ENCODE results near the gene HEBP2.

The HEBP2 gene

DNA sequence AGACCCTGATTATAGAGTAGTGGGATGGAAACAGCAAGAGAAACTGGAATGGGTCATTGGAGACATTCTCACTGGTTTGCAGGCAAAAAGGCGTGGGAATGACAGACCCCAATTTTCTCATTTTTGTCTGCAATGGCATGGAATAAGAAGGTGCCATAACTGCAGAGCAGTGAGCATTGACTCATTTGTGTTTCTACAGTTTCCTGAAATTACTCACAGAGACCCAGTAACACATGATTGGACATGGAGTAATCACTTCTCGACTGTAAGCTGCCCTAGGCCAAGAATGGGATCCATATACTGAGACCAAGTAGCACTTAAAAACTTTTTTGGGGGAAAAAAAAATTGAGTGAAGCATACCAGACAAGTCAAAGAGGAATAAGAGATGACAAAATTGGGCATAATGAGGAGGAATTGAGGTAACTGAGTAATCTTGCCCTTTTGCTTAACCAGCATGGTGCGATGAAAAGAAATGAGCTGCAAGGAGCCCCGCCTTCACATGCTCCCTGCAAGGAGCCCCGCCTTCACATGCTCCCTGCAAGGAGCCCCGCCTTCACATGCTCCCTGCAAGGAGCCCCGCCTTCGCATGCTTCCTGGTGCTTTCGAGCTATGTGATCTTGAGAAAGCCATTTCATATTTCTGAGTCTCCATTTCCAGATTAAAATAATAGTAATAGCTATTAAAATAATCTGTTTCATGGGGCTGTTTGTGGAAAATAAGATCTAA is 51.1 kb downstream of the HEBP2 start:
- no peaks in the 10 kb centered on the region for H3K9me3 ChIP-seq (ENCODE audit: insufficient read depth, low read length, severe bottlenecking)
- no peaks in the 10 kb centered on the region for H4K20me1 ChIP-seq (ENCODE audit: insufficient read depth, low read length)
- no peaks in the 10 kb centered on the region for H3K4me1 ChIP-seq (ENCODE audit: insufficient read depth, low read length)
- TF ChIP-seq, protein P1, sequence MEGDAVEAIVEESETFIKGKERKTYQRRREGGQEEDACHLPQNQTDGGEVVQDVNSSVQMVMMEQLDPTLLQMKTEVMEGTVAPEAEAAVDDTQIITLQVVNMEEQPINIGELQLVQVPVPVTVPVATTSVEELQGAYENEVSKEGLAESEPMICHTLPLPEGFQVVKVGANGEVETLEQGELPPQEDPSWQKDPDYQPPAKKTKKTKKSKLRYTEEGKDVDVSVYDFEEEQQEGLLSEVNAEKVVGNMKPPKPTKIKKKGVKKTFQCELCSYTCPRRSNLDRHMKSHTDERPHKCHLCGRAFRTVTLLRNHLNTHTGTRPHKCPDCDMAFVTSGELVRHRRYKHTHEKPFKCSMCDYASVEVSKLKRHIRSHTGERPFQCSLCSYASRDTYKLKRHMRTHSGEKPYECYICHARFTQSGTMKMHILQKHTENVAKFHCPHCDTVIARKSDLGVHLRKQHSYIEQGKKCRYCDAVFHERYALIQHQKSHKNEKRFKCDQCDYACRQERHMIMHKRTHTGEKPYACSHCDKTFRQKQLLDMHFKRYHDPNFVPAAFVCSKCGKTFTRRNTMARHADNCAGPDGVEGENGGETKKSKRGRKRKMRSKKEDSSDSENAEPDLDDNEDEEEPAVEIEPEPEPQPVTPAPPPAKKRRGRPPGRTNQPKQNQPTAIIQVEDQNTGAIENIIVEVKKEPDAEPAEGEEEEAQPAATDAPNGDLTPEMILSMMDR (IDR thresholded peaks at IDR 0.05; ENCODE audit: borderline replicate concordance, extremely low read depth, low read length, poor library complexity, severe bottlenecking), result no peak
- TF ChIP-seq EZH2 (IDR thresholded peaks at IDR 0.05; ENCODE audit: borderline replicate concordance, low read depth, low read length, severe bottlenecking), result no peak
- no peak overlapping the region for H3K4me3 ChIP-seq (ENCODE audit: low read depth in 1 of 2, low read length in 2 of 2)
- no peak overlapping the region for H3K27ac ChIP-seq (ENCODE audit: low read length)
- H2AFZ ChIP-seq (ENCODE audit: low read depth, low read length), result no peak overlapping the region
- no peak overlapping the region for H3K9ac ChIP-seq (ENCODE audit: low read depth, low read length)
- no peaks in the 10 kb centered on the region for H3K36me3 ChIP-seq (ENCODE audit: insufficient read depth, low read length)
- H3K27me3 ChIP-seq (ENCODE audit: insufficient read depth, low read length, poor library complexity), result no peaks in the 10 kb centered on the region
- no peak overlapping the region for H3K4me2 ChIP-seq (ENCODE audit: insufficient read depth, low read length)
- ATAC-seq (ENCODE audit: insufficient read depth, low read depth) (0 out of 3 replicates have a peak, but pooled peaks have one; percentile 50), DNase-seq (peak; percentile 12)
- H3K79me2 ChIP-seq (ENCODE audit: insufficient read depth, low read length), result no peaks in the 10 kb centered on the region

DNA sequence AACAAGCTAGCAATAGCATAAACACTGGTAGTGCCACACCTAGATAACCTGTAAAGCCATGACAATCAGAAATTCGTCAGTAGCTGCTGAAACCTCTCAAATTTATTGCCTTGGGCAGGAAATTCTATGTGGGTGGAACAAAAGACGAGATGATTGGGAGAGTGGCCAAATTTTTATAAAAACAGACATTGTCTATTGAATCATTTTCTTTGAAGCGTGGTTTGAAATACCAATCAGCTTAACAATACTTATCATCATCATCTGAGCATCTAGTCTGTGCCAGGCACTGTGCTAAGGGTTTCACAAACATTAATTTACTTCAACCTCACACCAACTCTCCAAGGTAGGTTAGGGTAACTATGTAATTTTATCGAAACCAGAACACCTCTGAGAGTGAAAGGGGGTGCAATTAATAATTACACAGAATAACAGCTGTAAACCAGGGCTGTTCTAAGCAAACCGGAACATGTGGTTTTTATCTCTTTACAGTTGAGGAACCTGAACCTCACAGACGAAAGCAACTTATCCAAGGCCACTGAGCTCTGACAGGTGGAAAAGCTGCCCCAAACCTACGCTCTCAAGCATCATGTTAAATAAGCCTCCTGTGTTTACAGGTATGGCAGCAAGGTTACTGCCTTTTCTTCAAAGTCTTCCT is 51.9 kb downstream of the HEBP2 start:
- Histone ChIP-seq H3K36me3 (ENCODE audit: insufficient read depth, low read length) (no peaks in the 10 kb centered on the region), H3K4me2 (ENCODE audit: insufficient read depth, low read length) (no peak overlapping the region), H3K27me3 (ENCODE audit: insufficient read depth, low read length, poor library complexity) (no peaks in the 10 kb centered on the region), H3K9me3 (ENCODE audit: insufficient read depth, low read length, severe bottlenecking) (no peaks in the 10 kb centered on the region), H3K4me3 (ENCODE audit: low read depth in 1 of 2, low read length in 2 of 2) (no peak overlapping the region), H3K9ac (ENCODE audit: low read depth, low read length) (no peak overlapping the region), H3K4me1 (ENCODE audit: insufficient read depth, low read length) (no peaks in the 10 kb centered on the region), H3K79me2 (ENCODE audit: insufficient read depth, low read length) (no peaks in the 10 kb centered on the region), H2AFZ (ENCODE audit: low read depth, low read length) (no peak overlapping the region), H4K20me1 (ENCODE audit: insufficient read depth, low read length) (no peaks in the 10 kb centered on the region), H3K27ac (ENCODE audit: low read length) (no peak overlapping the region)
- ATAC-seq (ENCODE audit: insufficient read depth, low read depth) (peak; percentile 50; the same call in 1 of the 3 replicates), DNase-seq (no peak)
- TF ChIP-seq, protein P1 (IDR thresholded peaks at IDR 0.05; ENCODE audit: borderline replicate concordance, extremely low read depth, low read length, poor library complexity, severe bottlenecking), result no peak
- no peak for TF ChIP-seq EZH2 (IDR thresholded peaks at IDR 0.05; ENCODE audit: borderline replicate concordance, low read depth, low read length, severe bottlenecking)

DNA sequence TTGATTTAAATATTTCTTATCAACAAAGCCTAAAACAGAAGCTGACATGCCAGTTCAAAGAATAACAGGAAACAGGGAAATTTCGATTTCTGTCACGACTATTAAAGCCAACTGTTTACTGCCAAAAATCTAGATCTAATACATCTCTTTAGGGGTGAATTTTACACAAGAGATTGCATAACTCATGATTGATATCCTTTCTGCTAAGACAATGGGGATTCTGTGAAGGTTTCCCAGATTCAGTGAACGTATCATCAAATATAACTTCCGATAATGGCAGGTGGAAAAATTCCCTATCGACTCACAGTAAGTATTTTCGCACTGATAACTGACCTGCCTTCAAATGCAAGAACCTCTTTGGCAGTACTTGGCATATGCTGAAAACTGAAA is 52.4 kb downstream of the HEBP2 start:
- DNase-seq (no peak), ATAC-seq (ENCODE audit: insufficient read depth, low read depth) (no peak)
- Histone ChIP-seq H2AFZ (ENCODE audit: low read depth, low read length) (no peak overlapping the region), H3K9me3 (ENCODE audit: insufficient read depth, low read length, severe bottlenecking) (no peaks in the 10 kb centered on the region), H3K9ac (ENCODE audit: low read depth, low read length) (no peak overlapping the region), H3K4me1 (ENCODE audit: insufficient read depth, low read length) (no peaks in the 10 kb centered on the region), H4K20me1 (ENCODE audit: insufficient read depth, low read length) (no peaks in the 10 kb centered on the region), H3K36me3 (ENCODE audit: insufficient read depth, low read length) (no peaks in the 10 kb centered on the region), H3K27ac (ENCODE audit: low read length) (no peak overlapping the region), H3K4me3 (ENCODE audit: low read depth in 1 of 2, low read length in 2 of 2) (no peak overlapping the region), H3K4me2 (ENCODE audit: insufficient read depth, low read length) (no peak overlapping the region), H3K79me2 (ENCODE audit: insufficient read depth, low read length) (no peaks in the 10 kb centered on the region), H3K27me3 (ENCODE audit: insufficient read depth, low read length, poor library complexity) (no peaks in the 10 kb centered on the region)
- TF ChIP-seq, protein P1 (IDR thresholded peaks at IDR 0.05; ENCODE audit: borderline replicate concordance, extremely low read depth, low read length, poor library complexity, severe bottlenecking), result no peak
- no peak for TF ChIP-seq EZH2 (IDR thresholded peaks at IDR 0.05; ENCODE audit: borderline replicate concordance, low read depth, low read length, severe bottlenecking)

All from DND-41 (cell line).